ENCODE data around the gene ANKRD33B. TPM values are rescaled to one million over a fixed set of nuclear protein-coding genes. Genes with fewer than 3 reads are reported as not detected.

The ANKRD33B gene
- total RNA-seq, 1 donor = 2.6 TPM

GRCh38 chr5:10620346-10620745 lies 56.5 kb downstream of the ANKRD33B start:
- TF ChIP-seq, protein P1, sequence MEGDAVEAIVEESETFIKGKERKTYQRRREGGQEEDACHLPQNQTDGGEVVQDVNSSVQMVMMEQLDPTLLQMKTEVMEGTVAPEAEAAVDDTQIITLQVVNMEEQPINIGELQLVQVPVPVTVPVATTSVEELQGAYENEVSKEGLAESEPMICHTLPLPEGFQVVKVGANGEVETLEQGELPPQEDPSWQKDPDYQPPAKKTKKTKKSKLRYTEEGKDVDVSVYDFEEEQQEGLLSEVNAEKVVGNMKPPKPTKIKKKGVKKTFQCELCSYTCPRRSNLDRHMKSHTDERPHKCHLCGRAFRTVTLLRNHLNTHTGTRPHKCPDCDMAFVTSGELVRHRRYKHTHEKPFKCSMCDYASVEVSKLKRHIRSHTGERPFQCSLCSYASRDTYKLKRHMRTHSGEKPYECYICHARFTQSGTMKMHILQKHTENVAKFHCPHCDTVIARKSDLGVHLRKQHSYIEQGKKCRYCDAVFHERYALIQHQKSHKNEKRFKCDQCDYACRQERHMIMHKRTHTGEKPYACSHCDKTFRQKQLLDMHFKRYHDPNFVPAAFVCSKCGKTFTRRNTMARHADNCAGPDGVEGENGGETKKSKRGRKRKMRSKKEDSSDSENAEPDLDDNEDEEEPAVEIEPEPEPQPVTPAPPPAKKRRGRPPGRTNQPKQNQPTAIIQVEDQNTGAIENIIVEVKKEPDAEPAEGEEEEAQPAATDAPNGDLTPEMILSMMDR (IDR thresholded peaks at IDR 0.05; ENCODE audit: insufficient read depth, low read depth, low read length) = no peak
- DNase-seq (ENCODE audit: low read depth) = no peak
- no peak overlapping the region for H3K4me3 ChIP-seq (ENCODE audit: low read depth, low read length)

DNA sequence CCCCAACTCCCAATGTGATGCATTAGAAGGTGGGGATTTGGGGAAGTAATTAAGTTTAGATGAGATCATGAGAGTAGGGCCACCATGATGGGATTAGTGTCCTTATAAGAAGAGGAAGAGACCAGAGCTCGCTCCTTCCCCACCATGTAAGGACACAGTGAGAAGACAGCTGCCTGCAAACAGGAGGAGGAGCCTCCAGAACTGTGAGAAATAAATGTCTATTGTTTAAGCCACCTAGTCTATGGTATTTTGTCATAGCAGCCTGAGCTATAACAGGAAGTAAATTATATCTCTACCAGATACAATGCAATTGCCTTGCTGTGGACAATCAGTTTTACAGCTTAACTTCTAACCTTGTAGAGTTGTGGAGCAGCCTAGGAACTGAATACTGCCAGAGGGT lies 58.0 kb downstream of the ANKRD33B start:
- no peak overlapping the region for H3K4me3 ChIP-seq (ENCODE audit: low read depth, low read length)
- TF ChIP-seq, protein P1 (IDR thresholded peaks at IDR 0.05; ENCODE audit: insufficient read depth, low read depth, low read length) = no peak
- DNase-seq (ENCODE audit: low read depth) = no peak

DNA sequence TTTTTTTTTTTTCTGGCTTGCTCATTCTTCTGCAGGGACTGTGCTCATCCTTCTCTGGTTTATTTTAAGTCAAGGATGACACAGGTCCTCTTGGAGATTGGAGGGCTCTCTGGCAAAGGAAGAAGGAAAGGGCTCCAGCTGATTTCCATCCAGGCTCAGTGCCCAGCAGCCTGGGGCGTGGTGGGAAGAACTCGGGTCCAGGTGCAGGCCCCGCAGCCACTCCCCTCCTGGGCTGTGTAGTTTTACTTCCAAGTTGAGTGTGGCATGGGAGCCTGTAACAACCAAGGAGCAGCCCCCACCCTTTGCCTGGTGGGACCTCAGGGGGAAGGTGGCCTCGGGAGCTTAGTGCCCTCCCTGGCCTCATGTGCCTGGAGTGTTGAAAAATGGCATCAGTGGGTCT lies 58.9 kb downstream of the ANKRD33B start:
- no peak overlapping the region for H3K4me3 ChIP-seq (ENCODE audit: low read depth, low read length)
- TF ChIP-seq, protein P1 (IDR thresholded peaks at IDR 0.05; ENCODE audit: insufficient read depth, low read depth, low read length) = no peak
- no peak for DNase-seq (ENCODE audit: low read depth)

DNA sequence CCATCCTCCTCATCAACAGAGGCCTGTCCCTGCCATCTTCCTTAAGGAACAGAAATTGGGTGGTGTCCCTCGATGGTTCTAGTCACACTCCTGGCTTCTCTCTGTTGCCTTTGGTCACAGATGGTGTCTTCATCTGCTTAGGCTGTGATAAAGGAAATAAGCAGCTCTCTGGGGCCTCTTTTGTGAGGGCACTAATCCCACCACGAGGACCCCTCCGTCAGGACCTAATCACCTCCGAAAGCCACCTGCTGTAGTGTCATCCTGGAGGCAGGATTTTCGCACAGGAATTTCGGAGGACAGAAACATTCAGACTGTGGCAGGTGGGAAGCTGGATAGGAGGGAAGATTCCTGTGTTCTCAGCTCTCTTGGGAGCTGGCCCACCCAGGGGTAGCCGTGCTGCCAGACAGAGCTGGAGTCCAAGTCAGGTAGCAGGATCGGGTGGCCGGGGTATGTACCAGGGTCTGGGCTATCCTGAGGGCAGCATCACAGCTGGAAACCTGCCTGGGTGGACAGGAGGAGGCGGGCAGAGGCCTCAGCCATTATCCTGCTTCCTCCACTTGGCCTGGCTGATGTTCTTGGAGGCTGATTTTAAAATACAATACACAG lies 59.5 kb downstream of the ANKRD33B start:
- TF ChIP-seq, protein P1 (IDR thresholded peaks at IDR 0.05; ENCODE audit: insufficient read depth, low read depth, low read length) = no peak

DNA sequence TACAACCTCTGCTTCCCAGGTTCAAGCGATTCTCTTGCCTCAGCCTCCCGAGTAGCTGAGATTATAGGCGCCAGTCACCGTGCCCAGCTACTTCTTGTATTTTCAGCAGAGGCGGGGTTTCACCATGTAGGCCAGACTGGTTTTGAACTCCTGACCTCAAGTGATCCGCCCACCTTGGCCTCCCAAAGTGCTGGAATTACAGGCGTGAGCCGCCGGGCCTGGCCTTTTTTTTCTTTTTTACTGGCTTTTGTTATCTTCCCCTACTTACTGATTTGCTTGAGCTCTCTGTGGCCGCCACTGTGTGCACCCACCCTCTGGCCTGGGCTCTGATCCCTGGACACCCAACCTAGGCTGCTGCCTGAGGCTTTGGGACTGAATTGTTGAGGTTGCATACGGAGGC lies 60.3 kb downstream of the ANKRD33B start:
- TF ChIP-seq, protein P1 (IDR thresholded peaks at IDR 0.05; ENCODE audit: insufficient read depth, low read depth, low read length) = no peak
- H3K4me3 ChIP-seq (ENCODE audit: low read depth, low read length) = no peak overlapping the region
- no peak for DNase-seq (ENCODE audit: low read depth)

More for the DNA sequence above, 59.5 kb downstream of the ANKRD33B start:
- no peak overlapping the region for H3K4me3 ChIP-seq (ENCODE audit: low read depth, low read length)
- DNase-seq (ENCODE audit: low read depth) = no peak

DNA sequence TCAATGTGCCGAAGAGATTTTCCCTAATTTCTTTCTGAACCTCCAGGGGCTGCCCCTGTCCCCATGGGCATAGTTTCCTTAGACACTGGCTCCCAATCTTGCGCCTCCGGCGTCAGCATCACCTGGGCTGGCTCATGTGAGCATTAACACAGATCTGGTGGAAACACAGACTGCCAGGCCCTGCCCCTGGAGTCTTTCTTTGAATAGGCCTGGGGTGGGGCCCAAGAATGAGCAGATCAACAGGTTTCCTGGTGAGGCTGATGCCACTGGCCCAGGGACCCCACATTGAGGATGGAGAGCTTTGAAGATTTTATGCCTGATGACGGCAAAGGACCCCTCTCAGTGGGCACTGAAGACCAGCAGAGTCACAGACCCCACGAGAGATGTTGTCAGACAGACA lies 60.8 kb downstream of the ANKRD33B start:
- no peak overlapping the region for H3K4me3 ChIP-seq (ENCODE audit: low read depth, low read length)
- TF ChIP-seq, protein P1 (IDR thresholded peaks at IDR 0.05; ENCODE audit: insufficient read depth, low read depth, low read length) = no peak
- no peak for DNase-seq (ENCODE audit: low read depth)

Data from fibroblast of villous mesenchyme (primary cell).